NOMO-1 treated with dmso at 0.1 percent for 144 hours (cell line): ENCODE results near the gene AARS2.
"Not testable (repeated sequence)": the region's sequence is repeated elsewhere in the genome, so short reads cannot be mapped to it uniquely, and the experiment has no call there.

Source experiments
- DNase-seq: peaks from one replicate; lab custom pipeline; 2025; ENCODE audit not compliant: unreplicated experiment; lab: John Stamatoyannopoulos, UW

The AARS2 gene

DNA sequence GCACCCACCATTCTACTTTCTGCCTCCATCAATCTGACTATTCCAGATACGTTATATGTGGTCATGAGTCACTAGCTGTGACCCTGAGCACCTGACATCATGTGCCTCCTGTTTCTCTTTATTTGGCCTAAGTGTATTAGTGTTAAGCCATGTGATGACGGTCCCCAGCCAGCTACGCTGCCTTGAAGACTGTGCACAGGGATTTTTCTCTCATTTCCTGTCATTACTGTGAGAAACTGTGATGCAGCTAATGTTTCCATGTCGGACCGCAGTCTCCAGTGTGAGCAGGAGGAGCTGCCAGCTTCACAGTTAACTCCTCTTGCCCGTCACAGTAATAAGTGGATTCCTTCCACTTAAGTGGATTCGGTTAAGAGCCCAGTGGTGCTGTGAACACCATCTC is 19.4 kb upstream of the AARS2 start:
- no peak for DNase-seq

- no peak for DNase-seq
Observed at GRCh38 chr6:44329858-44330257, 16.7 kb upstream of the AARS2 start.

DNA sequence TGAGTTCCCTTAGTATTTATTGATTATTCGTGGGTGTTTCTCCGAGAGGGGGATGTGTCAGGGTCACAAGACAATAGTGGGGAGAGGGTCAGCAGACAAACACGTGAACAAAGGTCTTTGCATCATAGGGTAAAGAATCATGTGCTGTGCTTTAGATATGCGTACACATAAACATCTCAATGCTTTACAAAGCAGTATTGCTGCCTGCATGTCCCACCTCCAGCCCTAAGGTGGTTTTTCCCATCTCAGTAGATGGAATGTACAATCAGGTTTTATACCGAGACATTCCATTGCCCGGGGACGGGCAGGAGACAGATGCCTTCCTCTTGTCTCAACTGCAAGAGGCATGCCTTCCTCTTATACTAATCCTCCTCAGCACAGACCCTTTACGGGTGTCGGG is 15.1 kb upstream of the AARS2 start:
- DNase-seq: not testable (repeated sequence)

GRCh38 chr6:44327760-44328159 is 14.6 kb upstream of the AARS2 start:
- DNase-seq: no peak

- DNase-seq: no peak
Observed at GRCh38 chr6:44327096-44327495, 13.9 kb upstream of the AARS2 start.

DNA sequence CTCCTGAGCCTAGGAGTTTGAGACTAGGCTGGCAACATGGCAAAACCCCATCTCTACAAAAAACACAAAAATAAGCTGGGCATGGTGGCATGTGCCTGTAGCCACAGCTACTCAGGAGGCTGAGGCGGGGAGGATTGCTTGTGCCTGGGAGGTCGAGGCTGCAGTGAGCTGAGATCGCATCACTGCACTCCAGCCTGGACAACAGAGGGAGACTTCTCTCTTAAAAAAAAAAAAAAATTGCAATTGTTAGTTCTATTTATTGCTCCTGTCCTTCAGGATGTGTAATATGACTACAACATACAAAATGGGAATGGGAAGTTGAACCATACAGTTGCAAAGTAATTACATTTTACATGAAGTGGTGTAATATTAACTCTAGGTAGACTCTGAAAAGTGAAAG is 8.1 kb upstream of the AARS2 start:
- DNase-seq: no peak

DNA sequence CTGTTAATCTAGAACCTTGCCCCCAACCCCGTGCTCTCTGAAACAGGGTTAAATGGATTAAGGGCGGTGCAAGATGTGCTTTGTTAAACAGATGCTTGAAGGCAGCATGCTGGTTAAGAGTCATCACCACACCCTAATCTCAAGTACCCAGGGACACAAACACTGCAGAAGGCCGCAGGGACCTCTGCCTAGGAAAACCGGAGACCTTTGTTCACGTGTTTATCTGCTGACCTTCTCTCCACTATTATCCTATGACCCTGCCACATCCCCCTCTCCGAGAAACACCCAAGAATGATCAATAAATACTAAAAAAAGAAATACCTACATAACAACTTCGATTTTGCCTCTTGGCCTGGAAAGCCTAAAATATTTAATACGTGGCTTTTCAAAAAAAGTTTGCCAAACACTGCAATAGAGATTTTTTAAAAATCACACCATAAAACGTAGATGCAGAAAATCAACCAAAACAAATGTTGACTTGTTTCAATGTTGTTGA is 4.0 kb upstream of the AARS2 start:
- not testable (repeated sequence) for DNase-seq

GRCh38 chr6:44316481-44316880 is 3.3 kb upstream of the AARS2 start:
- DNase-seq: no peak

- no peak for DNase-seq
Observed at GRCh38 chr6:44315951-44316350, 2.8 kb upstream of the AARS2 start.

- DNase-seq: no peak
Observed at GRCh38 chr6:44315516-44315915, 2.4 kb upstream of the AARS2 start.

- DNase-seq: not testable (repeated sequence)
Observed at GRCh38 chr6:44314657-44315056, 1.5 kb upstream of the AARS2 start.

DNA sequence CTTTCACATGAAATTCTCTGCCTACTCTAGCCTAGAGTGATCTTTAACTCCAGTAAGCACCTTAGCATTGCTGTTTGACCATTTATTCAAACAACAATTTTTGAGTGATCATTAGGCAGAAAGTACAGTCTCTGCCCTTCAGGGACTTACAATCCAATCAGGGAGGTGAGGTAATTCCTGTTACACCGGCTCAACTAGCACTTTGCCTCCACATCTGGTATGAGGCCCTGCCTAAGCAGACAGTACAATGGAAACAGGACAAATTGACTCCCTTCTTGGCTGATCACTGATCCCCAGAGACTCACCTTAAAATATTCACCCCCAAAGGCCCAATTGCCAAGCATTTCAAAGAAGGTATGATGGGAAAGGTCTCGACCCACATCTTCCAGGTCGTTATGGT is 1.4 kb downstream of the AARS2 start:
- DNase-seq: no peak

DNA sequence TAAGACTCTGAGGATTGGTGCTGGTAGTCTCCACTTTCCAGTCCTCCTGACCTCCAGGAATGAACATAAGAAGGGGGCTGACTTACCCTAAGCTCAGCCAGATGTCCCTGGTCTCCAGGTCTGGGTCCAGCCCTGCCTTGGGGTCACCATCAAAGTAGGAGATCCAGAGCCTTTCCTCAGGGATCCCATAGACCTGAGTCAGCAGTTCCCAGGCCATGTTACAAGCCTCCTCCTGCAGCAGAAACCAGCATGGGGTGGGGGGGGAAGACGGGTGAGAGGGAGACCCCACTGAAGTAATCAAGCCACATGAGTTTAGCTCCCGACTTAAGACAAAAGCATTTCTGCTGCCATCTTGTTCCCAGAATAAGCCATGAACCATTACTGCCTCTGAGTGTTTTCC is 1.8 kb downstream of the AARS2 start:
- no peak for DNase-seq

DNA sequence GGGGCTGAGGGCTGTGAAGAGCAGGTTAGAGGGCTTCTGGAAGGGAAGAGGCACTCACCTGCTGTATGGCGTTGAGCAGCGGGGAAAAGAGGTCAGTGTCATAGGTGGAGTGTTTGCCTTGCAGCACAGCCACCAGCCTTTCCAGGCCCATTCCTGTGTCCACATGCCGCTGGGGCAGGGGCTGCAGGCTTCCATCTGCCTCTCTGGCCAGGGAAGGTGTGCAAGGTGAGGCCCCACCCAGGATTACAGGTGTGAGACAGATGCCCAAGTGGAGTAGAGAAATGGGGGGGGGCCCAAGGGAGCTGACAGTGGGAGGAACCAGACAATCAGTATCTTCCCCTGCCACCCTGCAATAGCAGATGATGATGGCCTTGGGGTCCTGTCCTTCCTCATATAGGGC is 2.9 kb downstream of the AARS2 start:
- DNase-seq: no peak

DNA sequence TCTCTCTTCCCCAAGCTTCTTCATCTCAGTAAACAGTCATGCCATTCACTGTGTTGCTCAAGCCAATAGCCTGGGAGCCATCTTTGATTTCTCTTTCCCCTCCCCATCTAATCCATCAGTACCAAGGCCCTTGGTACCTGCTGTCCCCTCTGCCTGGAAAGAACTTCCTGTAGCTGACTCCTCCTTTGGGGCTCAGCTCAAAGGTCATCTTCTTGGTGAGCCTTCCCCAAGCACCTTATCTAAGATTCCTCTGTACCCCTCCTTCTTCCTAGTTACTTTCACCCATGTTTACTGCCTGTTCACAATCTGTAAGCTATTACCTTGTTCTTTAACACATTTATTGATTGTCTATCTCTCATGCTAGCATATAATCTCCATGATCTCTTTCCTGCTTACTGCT is 3.5 kb downstream of the AARS2 start:
- DNase-seq: no peak

GRCh38 chr6:44309092-44309491 is 4.1 kb downstream of the AARS2 start:
- no peak for DNase-seq

- no peak for DNase-seq
Observed at GRCh38 chr6:44307217-44307616, 5.9 kb downstream of the AARS2 start.

DNA sequence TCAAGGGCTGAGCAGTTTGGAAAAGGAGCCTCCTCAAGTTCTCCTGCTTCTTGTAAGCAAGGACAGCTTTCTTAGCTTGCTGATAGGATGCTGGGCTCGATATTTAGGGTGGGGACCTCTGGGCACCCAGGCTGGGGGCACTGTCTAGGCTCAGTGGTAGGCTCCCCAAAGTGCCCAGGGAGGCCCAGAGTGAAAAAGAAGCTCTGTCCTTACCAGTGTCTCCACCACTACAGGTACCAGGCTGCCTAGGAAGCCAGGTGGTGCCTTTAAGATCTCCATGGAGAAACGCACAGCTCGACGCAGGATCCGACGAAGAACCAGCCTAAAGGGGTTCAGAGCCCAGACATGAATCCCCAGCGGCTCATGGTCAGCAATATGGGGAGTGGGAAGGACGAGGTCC is 6.4 kb downstream of the AARS2 start:
- no peak for DNase-seq

GRCh38 chr6:44305200-44305725 is 7.9 kb downstream of the AARS2 start:
- DNase-seq: no peak

DNA sequence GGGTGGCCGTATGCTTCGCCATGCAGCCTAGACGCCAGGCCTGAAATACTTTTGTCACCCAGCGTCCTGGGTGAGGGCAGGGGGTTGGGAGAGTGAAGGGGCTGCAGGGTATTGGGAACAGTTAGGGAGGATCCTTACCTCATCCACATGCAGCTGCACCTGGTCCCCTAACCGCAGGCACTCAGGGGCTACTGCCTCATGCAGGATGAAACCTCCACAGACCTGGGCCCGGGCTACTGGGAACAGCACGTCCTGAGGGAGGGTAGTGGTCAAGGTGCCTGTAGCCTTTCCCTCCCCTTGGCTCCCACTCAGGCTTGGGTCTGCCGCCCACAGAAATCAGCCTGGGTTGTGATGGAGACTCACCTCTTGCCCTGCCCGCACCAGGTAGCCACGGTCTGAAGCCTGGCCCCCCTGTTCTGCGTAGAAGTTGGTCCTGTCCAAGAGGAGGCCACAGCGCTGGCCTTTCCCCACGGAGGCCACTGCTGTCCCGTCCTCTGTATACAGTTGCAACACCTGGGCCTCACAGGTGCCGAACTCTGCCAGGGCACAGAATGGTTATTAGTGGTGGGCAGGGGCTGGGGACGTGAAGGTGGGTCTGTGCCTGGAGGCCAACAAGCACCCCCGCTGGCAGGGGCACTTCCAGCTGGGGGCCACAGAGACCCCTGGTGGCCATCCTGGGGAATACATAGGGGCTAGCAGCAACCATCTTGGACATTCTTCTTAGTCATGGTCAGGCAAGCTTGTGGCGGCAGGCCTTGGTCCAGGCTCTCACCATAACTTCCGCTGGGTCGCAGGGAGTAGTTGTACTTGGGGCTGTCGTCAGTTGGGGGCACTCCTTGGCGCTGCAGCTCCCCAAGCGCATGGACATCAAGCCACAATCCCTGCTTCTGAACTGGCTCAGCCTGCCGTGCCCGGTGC is 8.6 kb downstream of the AARS2 start:
- no peak for DNase-seq

DNA sequence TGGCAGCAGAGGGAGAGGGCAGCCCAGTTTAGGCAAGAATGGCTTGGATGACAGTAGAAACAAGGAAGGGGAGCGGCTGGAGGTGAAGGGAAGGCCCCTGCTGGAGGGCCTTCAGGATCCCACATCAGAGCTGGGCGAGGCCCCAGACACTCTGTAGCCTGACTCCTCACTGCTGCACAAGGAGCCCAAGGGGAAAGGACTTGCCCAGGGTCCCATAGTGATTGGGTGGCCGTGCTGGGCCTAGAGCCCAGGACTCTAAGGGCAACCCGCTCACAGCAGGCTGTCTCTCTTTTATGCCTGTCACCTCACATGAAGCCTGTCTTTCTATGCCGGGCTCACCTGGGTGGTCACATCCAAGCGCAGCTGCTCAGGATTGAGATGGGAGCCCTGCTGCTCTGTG is 9.3 kb downstream of the AARS2 start:
- no peak for DNase-seq

GRCh38 chr6:44302856-44303255 is 10.3 kb downstream of the AARS2 start:
- no peak for DNase-seq
